Measurements from ENCODE around the gene CAMK2N1.

CAMK2N1 gene

GRCh38 chr1:20447794-20448193 lies 38.2 kb downstream of the CAMK2N1 start:
- in situ Hi-C loops (cut with HindIII; ENCODE audit: low sequenced_read_pairs): no loop called here
- no peak for DNase-seq (ENCODE audit: low read depth)
- H3K4me3 ChIP-seq (ENCODE audit: low read depth, low read length): no peak overlapping the region

GRCh38 chr1:20446796-20447195 lies 39.2 kb downstream of the CAMK2N1 start:
- in situ Hi-C loops (cut with HindIII; ENCODE audit: low sequenced_read_pairs): no loop called here

More at GRCh38 chr1:20447794-20448193, 38.2 kb downstream of the CAMK2N1 start:
- TF ChIP-seq CTCF (IDR thresholded peaks at IDR 0.05; ENCODE audit: low read depth, low read length, missing control alignments): no peak

GRCh38 chr1:20445956-20446355 lies 40.1 kb downstream of the CAMK2N1 start:
- in situ Hi-C loops (cut with HindIII; ENCODE audit: low sequenced_read_pairs): no loop called here
- DNase-seq (ENCODE audit: low read depth): no peak
- H3K4me3 ChIP-seq (ENCODE audit: low read depth, low read length): no peak overlapping the region
- TF ChIP-seq CTCF (IDR thresholded peaks at IDR 0.05; ENCODE audit: low read depth, low read length, missing control alignments): no peak

More at GRCh38 chr1:20446796-20447195, 39.2 kb downstream of the CAMK2N1 start:
- TF ChIP-seq CTCF (IDR thresholded peaks at IDR 0.05; ENCODE audit: low read depth, low read length, missing control alignments): no peak
- no peak overlapping the region for H3K4me3 ChIP-seq (ENCODE audit: low read depth, low read length)
- DNase-seq (ENCODE audit: low read depth): no peak

- no peak for DNase-seq (ENCODE audit: low read depth)
- H3K4me3 ChIP-seq (ENCODE audit: low read depth, low read length): no peak overlapping the region
- in situ Hi-C loops (cut with HindIII; ENCODE audit: low sequenced_read_pairs): no loop called here
- TF ChIP-seq CTCF (IDR thresholded peaks at IDR 0.05; ENCODE audit: low read depth, low read length, missing control alignments): no peak
Observed at GRCh38 chr1:20443703-20444586, 42.1 kb downstream of the CAMK2N1 start.

- no peak overlapping the region for H3K4me3 ChIP-seq (ENCODE audit: low read depth, low read length)
- TF ChIP-seq CTCF (IDR thresholded peaks at IDR 0.05; ENCODE audit: low read depth, low read length, missing control alignments): no peak
- in situ Hi-C loops (cut with HindIII; ENCODE audit: low sequenced_read_pairs): no loop called here
- no peak for DNase-seq (ENCODE audit: low read depth)
Observed at GRCh38 chr1:20442920-20443625, 42.9 kb downstream of the CAMK2N1 start.

- H3K4me3 ChIP-seq (ENCODE audit: low read depth, low read length): no peak overlapping the region
- no peak for TF ChIP-seq CTCF (IDR thresholded peaks at IDR 0.05; ENCODE audit: low read depth, low read length, missing control alignments)
- in situ Hi-C loops (cut with HindIII; ENCODE audit: low sequenced_read_pairs): no loop called here
- no peak for DNase-seq (ENCODE audit: low read depth)
Observed at GRCh38 chr1:20440785-20441200, 45.2 kb downstream of the CAMK2N1 start.
